ENCODE measurements around the gene SPESP1.

The SPESP1 gene

GRCh38 chr15:68993276-68993675, 63.0 kb downstream of the SPESP1 start:
- no peak for DNase-seq

- DNase-seq = no peak
These were observed 63.8 kb downstream of the SPESP1 start for GRCh38 chr15:68994149-68994548.

GRCh38 chr15:68994981-68995761, 64.8 kb downstream of the SPESP1 start:
- no peak for DNase-seq
